Upper lobe of left lung (tissue), 4 donors: ENCODE measurements around the gene PTPRN2.

Experiments used
- CTCF ChIP-seq, 6 experiments: fragments of 450-650 bp in 4 of 6; fragments of 200-600 bp in 2 of 6; sonication (generic) in 2 of 6; IDR thresholded peaks; one replicate each; pipeline ENCODE4 v1.5.1; 2016 to 2019; ENCODE audit warnings: antibody characterized with exemption in 6 of 6
- POLR2AphosphoS5 ChIP-seq, 2 donors: sonication (generic); formaldehyde crosslinking; IDR thresholded peaks; one replicate each; pipeline ENCODE4 v1.5.1; 2017; ENCODE audit warnings: antibody characterized with exemption in 2 of 2

GRCh38 chr7:158263110-158263963 lies 324.3 kb downstream of the PTPRN2 start:
- no peak for TF ChIP-seq CTCF (IDR thresholded peaks at IDR 0.05)
- TF ChIP-seq POLR2AphosphoS5 (IDR thresholded peaks at IDR 0.05): no peak
